Stromal cell of bone marrow (primary cell): ENCODE results near the gene RC3H2.
A peak's percentile ranks its signal among the peaks of the same experiment; 100 is the strongest.

Source experiments
- DNase-seq: peaks from one replicate; pipeline ENCODE4 v3.0.0-alpha.2; 2012; ENCODE audit warnings: low read depth

RC3H2 gene, protein sequence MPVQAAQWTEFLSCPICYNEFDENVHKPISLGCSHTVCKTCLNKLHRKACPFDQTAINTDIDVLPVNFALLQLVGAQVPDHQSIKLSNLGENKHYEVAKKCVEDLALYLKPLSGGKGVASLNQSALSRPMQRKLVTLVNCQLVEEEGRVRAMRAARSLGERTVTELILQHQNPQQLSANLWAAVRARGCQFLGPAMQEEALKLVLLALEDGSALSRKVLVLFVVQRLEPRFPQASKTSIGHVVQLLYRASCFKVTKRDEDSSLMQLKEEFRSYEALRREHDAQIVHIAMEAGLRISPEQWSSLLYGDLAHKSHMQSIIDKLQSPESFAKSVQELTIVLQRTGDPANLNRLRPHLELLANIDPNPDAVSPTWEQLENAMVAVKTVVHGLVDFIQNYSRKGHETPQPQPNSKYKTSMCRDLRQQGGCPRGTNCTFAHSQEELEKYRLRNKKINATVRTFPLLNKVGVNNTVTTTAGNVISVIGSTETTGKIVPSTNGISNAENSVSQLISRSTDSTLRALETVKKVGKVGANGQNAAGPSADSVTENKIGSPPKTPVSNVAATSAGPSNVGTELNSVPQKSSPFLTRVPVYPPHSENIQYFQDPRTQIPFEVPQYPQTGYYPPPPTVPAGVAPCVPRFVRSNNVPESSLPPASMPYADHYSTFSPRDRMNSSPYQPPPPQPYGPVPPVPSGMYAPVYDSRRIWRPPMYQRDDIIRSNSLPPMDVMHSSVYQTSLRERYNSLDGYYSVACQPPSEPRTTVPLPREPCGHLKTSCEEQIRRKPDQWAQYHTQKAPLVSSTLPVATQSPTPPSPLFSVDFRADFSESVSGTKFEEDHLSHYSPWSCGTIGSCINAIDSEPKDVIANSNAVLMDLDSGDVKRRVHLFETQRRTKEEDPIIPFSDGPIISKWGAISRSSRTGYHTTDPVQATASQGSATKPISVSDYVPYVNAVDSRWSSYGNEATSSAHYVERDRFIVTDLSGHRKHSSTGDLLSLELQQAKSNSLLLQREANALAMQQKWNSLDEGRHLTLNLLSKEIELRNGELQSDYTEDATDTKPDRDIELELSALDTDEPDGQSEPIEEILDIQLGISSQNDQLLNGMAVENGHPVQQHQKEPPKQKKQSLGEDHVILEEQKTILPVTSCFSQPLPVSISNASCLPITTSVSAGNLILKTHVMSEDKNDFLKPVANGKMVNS

DNA sequence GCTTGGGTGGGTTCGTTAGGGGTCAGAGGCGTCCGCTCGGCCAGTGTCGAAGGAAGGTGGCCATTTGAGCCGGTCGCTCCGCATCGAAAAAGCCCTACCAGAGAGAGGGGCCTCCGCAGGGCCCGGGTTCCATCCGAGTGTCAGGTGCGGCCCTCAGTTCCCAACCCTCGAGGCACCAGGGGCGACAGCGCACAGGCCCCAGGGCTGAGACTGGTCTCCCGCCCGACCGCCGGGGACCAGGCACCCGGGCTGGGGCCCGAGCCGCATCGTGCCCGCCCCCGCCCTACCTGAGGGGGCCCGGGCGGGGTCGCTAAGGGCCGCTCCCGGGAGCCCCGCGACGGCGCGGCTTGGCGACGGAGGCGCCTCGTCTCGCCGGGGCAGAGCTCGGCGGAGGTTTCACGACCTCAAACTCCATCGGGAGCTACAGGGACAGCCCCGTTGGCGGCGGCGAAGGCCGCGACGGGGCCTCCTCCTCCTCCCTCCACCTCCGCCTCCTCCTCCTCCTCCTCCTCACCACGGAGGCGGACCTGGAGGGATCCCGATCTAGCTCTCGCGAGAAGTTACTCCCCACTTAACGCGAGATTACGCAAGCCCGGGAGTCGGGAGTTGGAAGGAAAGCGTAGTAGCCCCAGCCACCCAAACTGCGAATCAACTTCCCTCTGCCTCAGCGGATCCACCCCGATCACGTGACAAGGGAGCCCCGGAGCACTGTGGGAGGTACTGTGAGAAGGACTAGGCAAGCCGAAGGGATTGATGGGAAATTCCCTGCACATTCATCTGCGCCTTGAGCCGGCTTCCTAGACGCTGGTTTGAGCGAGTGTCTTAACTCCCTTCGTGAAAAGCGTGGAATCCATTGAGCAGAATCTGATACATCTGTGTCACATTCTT lies at the start of gene RC3H2:
TSS of gene RC3H2 (minus strand) at position 537 of the 888 bp plus-strand sequence. CDS start 7,850 bp downstream, outside the sequence.
- DNase-seq: peak; percentile 100

DNA sequence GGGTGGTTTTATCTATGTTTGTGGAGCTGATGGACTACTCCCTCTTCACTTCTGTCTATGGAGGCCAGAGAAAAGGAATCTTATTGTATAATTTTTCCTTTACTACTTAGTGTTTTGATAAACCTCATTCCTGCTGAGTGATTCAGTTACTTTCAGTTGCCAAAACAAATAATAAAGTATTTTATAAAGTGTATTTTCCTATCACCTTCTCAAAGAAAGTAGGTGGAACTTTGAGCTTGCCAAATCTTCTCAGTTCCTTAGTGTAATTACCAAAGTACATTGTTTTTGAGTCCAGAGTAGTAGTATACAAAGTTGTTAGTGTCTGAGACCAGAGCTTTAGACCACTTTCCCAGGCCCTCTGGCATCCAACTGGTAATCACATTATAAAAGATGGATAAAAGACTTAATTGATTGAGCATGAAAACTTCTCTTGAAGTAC lies 49.1 kb upstream of the RC3H2 start:
- DNase-seq: no peak

DNA sequence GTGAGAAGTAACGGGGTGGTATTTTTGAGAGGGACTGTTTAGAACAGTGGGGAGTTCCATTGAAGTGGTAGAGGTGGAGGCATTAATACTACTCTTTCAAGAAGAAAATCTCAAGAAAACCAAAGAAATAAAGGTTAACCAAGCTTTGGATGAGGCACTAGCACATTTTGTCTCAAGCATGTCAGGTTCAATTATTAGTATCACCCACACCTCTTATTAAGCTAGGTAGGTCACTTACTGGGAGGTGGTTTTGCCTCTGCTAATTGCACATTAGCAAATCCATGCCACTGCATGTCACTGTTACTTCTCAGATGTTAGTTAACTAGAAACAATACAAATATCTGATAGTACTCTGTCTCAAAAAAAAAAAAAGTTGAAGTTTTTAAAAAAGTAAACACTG lies 45.9 kb upstream of the RC3H2 start:
- DNase-seq: no peak

DNA sequence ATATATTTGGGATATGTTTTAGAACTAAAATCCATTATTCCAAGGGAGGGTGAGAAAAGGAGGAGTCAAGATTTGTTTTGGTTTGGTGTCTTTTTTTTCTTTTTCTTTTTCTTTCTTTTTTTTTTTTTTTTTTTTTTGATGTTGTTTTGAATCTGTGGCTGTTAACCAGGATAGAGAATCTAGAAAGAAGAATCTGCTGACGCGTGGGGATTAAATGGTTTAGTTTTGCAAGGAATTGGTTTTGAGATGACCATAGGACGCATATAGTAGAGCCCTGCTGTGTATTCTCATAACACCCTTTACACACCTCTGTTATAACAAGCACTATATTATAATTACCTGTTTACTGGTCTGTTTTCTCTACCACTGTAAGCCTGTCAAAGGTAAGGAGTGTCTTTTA lies 45.1 kb upstream of the RC3H2 start:
- no peak for DNase-seq

DNA sequence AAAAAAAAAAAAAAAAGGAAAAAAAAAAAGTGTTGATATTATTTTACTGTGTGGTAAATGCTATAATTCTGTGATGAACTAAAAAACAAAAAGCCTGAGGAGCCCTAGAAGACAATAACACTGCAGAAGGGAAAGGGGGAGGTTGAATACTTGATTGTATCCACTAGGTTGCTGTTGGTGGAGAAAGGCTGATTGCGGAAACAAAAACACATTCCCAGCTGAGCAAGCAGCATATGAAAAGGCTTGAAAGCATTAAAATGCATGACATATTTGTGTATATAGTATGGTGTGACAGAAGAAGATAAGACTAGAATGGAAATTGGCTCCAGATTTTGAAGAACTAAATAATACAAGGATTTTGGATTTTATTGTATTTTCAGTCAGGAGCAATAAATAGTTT lies 44.5 kb upstream of the RC3H2 start:
- DNase-seq: no peak

DNA sequence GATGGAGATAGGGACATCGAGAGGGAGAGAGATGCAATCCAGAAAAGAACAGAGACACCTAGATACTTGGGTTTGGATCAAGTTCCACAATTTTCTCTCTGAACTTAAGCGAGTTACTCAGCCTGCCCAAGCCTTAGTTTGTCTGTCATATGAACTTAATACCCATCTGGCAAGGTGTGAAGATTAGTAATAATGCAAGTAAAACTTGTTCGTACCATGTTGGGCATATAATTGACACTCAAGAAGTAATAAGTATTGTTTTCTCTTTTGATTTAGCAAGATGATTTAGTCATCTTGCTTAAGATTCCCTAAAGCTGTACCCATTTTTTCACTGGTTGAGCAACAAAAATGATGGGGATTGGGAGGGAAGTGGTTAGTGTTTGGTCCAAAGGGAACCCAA lies 43.2 kb upstream of the RC3H2 start:
- no peak for DNase-seq

DNA sequence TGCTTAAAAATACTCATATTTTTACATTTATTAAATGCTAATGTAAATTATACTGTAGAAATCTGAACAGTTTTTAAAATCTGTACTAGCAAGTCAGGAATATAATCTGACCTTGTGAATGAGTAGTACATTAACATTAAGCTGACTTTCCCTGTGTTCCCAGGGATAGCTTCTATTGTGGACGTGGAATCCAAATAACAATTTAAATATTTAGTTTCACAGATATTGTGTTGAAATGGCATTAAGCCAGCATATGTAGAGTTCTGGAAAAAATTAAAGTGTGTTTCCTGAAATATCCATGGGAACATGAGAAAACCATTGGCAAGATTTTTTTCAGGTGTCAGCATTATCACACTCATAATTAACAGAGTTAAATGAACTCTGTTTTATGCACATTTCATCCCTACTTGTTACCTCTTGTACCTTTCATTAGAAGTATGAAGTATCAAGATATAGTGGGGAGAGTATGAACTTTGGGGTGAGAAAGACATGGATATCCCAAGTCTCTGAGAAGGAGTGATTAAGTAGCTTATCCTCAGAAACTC lies 41.4 kb upstream of the RC3H2 start:
- DNase-seq: no peak

DNA sequence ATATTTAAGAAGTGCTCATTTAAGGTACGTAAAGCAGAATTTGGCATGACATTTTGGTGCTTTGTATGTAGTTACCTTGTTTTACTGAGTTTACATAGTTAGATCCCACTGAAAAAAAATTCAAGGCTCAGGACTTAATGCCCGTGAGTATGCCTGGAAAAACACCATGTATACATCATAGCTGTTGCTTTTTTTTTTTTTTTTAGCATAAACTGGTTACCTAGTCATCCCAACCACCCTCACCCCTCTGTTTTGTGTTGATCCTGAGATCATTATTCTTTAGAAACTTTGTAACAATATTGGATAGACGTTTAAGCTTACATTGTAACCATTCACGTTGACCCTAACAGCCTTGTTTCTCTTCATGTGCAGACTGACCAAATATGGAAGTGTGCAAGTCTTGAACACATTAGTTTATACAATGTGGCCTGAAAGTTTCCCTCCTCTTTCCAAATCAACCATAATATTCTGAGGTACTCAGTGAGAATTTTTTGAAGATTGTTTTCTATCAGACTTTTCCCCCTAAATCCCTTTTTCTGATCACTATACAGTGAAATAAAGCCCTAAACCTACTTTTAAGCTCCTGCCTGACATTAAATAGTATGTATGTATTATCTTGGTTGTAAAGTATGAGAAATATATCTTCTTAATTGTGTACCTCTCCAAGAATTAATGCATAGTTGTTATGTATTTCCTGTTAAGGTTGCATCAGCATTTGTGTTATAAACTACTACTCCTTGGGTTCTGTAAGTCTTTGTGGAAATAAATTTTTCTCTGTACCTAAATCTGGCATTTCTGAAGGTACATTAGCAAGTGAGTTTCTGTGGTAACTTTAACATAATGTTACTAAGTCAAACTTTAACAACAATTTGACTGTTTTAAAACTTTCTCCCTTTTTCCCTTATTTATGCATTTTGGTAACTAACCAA lies 40.1 kb upstream of the RC3H2 start:
- no peak for DNase-seq

DNA sequence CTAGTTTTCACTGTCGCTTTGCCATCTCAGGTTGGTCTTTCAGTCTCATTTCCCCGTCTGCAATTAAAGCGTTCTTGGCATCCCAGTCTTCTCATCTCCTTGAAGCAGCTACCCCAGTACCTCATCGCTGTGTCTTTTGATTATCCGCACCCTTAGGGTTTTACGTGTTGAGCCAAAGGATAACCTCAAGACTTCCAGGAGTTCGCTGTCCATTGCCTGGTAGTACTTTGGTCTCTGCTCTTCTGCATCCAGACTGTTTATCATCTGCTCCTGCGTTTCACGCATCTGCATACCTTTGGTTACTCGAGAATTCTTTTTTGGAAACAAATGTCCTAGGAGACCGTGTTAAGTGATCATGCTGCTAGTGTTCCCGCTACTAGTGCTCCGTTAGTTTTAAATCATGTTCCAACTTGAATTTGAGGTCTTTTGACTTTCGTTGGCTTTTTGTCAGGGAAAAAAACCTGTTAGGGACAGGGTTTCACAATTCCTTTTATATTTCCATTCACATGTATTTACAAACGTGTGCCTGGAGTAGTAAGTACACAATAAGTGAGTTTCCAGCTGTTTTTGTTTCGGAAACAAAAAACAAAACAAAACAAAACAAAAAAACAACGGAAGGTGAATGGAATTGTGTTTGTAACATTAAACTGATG lies 36.5 kb upstream of the RC3H2 start:
- no peak for DNase-seq

DNA sequence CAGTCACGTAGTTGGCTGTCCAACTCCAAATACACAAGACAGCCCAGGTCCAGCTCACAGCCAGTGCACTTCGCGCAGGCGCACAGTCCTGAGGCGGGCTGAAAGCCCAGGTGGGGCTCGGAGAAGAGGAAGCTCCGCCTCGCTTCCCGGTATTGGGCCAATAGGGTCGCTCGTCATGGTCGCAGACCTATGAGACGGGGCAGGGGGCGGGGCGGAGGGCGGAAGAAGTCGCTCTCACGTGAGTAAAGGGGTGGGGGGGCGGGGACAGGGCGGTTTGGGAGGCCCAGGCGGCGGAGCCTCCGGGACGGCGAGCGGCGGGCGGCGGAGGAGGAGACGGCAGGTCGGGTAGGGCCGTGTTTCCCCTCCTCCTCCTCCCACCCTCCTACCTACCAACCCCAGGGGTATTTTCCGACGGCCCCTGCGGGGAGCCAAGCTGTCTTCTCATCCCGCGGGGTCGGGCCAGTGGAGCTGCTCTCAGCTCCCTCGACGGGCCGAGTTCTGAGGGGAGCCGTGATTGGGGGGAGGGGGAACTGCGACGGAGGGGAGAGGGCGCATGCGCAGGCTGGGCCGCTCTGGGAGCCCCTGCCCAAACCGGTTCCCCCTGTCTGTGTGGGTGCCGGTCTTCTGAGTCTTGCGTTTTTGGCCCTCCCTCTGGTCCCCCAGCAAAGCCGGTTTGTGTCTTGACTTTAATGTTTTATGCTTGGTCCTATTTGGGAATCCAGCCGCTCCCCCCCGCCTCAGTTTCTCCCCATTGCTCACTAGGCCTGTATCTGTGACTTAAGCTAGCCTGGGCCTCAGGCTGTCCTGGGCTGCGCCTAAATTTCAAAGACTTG lies 35.8 kb upstream of the RC3H2 start, which contains the start of gene RABGAP1:
TSS of gene RABGAP1 (plus strand) at position 272 of the 833 bp plus-strand sequence. CDS start 16,040 bp downstream, outside the sequence.
- DNase-seq: peak; percentile 98

DNA sequence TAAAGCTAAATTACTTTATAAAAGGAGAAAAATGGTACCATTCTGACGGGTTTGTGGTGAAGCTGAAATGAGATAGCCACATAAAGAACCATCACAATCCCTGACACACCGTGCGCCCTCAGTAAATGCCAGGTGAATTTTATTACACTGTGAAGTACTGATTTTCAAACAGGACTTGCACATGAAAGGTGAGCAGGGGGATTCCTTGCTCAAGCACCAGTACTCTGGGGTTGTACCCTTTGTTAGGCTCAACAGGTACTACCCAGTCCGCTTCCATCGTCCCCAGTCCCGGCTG lies 35.2 kb upstream of the RC3H2 start:
- no peak for DNase-seq

DNA sequence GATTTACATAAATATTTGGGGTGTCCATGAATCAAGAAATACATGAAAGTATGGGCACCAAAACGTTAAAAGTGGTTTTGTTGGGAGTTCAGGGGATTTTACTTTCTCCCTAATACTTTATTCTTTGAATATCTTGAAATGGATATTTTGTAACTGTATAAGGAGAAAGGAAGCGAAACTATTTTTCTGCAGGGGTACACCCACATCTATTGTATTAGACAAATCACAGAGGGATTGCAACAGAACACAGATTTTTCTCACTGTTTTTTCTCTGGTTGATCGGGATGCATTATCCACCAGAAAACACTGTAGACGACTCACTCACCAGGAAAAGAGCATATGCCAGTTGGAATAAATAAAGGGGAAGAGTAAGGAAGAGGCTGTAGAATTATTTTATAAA lies 34.4 kb upstream of the RC3H2 start:
- DNase-seq: no peak

DNA sequence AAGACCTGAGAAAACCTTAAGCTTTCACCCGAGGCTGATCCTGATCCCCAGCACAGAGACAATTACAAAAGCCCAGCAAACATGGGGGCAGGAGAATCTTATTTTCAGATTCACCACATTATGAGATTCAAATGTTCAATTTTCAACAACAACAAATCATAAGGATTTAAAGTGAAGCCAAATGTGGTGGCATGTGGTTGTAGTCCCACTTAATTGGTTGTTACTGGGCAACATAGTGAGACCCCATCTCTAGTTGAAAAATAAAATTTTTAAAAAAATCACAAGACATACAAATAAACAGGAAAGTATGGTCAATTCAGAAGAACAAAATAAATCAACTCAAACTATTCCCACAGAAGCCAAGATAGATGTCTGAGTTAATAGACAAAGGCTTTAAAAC lies 31.7 kb upstream of the RC3H2 start:
- no peak for DNase-seq

DNA sequence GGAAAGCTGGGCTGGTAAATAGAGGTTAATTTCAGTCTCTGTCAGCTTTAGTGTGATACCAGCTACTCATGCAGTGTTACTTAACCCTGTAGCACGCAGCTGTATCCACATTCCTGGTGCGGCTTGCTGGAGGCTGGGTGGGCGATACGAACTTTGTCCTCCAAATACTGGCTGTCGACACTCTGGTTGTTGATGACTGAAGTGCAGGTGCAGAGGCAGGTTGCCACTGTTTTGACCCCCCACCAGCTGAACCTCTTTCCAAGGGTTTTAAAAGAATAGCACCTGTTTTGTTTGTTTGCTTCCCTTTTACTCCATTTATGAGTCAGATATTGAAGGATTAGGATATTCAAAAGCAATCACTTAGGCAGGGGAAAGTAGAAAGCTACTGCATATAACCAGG lies 31.3 kb upstream of the RC3H2 start:
- DNase-seq: no peak

DNA sequence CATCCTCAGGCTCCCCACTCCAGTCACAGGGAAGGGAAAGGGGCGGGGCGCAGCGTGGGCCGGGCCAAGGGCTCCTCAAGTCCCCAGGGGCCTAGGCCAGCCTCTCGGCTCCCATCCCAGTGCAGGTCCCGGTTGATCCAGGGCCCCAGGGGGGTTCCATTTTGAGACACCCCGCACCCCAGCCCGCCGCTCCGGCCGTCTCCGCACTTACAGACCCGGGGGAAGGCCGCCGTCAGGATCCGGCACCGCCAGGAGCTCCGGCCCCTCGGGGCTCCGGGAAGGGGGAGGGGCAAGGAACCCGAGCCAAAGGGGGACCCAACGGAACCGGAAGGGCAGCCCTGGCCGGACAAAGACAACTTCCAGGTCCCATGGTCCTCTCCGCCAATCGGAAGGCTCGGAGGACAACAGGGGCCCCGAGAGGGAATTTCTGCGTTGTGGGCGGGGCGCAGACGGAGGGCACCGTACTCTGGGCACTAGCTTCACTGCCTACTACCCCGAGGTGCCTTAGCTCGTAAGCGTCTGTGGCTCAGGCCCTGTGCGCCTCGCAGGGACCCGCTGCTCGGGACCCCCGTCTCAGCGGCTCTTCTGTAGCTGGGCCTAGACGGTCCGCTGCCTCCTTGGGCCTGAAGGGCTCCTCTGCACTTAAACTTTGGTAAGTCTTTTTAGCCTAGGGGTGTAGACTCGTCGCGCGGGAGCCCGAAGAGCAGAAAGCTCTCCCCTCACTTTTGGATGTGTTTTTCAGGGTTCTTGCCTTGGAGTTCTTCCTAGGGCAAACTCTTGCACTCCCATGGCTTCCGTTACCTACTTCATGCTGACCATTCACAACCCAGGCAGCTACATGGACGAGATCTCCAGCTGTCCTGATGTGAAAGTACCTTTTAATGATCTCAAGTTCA lies 26.3 kb upstream of the RC3H2 start, which contains the start of gene ZBTB26:
TSS of gene ZBTB26 (minus strand) at position 287 of the 896 bp plus-strand sequence. CDS start 11,578 bp downstream, outside the sequence.
- DNase-seq: peak; percentile 91

DNA sequence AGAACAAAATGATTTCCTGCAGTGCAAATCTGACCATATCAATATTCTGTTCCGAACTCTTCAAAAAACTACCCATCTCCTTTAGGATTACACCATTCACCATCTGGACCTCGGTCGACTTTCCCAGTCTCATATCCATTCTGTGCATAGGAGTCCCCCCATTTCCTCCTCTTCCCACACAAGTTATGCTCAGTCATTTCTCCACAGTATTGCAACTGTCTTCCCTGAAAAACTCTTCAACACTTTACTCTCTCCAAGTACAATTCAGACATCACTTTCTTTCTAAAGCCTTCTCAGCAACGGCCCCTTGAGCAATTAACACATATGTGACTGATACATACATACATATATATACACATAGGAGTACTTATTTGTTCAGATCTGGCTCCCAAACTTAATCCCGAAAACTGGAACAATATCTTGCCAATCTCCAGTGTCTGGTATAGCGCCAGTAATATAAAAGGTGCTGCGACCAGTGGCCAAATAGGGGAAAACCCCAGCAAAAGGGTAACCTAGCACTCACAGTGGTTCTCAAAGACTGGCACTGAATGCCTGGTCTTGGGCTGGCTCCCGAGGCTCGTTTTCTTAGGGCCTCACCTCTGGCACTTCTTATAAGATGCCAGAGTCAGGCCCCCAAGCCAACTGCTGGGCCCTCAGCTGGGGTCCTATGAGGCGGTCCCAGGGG lies 25.5 kb upstream of the RC3H2 start:
- DNase-seq: no peak
